ENCODE results near the gene MAGEA2.
"Not testable (repeated sequence)": the region's sequence is repeated elsewhere in the genome, so short reads cannot be mapped to it uniquely, and the experiment has no call there.

The MAGEA2 gene

GRCh38 chrX:152753686-152754650 is at the start of gene MAGEA2:
TSS of gene MAGEA2 (minus strand) at chrX:152753842. CDS start at chrX:152751363, 2,479 bp downstream.
- not testable (repeated sequence) for DNase-seq (ENCODE audit: low read depth); H3K4me3 ChIP-seq (ENCODE audit: low read depth, low read length)

DNA sequence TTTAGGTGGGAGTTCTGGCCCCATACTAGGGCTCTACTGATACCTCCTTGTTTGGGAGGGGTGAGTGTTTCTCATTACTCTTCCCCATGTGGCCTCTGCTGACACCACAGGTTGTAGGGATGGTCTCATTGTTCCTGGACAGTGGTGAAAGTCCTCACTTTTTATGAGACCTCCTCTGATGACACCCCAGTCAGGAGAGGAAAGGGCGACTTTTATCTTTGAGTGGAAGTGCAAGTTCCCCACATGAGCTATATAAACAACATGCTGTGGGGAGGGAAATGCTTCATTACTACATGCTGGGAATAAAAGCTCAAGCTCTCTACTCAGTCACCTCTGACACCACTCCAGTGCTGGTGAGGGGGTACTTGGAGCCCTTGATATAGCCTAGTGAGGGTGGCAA is 45.3 kb upstream of the MAGEA2 start:
- no peak for TF ChIP-seq CTCF (IDR thresholded peaks at IDR 0.05; ENCODE audit: low read depth, low read length, missing control alignments)
- H3K4me3 ChIP-seq (ENCODE audit: low read depth, low read length) = no peak overlapping the region

GRCh38 chrX:152787062-152787461 is 33.4 kb upstream of the MAGEA2 start:
- DNase-seq (ENCODE audit: low read depth); H3K4me3 ChIP-seq (ENCODE audit: low read depth, low read length): not testable (repeated sequence)

More for the DNA sequence above, 45.3 kb upstream of the MAGEA2 start:
- DNase-seq (ENCODE audit: low read depth) = no peak

DNA sequence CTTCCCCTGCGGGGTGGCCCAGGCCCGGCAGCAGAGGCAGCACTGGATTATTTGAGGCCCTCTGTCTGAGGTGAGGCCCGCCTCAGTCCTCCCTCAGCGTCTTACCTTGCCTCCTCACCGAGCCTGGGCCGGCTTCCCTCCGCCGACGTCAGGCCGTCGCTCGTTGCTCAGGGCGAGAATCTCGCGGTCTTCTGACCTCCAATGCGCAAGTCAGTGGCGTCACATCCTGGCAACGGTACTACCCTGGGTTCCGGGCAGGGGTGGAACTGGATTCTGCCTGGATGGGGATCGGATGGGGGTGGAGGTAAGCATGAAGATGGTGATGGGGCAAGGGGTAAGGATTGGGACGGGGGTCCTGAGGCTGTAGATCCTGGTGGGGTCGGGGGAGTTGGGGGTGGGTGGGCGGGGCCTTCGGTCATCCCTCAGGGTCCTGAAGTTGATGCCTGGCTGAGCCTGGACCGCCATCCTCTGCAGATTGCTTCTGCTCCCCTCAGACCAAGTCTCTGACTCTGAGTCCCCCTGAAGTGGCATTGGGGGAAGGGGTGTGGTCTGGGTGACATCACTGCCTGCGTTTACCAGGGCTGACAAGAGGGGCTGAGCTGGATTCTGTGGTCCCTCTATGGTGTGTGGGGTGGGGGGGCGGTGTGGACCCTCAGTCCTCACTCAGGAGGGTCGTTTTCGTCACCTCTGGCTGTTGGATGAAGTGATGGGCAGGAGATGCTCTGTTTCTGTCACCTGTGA is 16.1 kb upstream of the MAGEA2 start, which contains the start of gene MAGEA6:
Gene MAGEA6 (minus strand): TSS at position 141 of the 741 bp plus-strand sequence. CDS start 2,039 bp downstream, outside the sequence.
- DNase-seq (ENCODE audit: low read depth); H3K4me3 ChIP-seq (ENCODE audit: low read depth, low read length): not testable (repeated sequence)

GRCh38 chrX:152766562-152766961 is 12.9 kb upstream of the MAGEA2 start:
- not testable (repeated sequence) for H3K4me3 ChIP-seq (ENCODE audit: low read depth, low read length); DNase-seq (ENCODE audit: low read depth)

DNA sequence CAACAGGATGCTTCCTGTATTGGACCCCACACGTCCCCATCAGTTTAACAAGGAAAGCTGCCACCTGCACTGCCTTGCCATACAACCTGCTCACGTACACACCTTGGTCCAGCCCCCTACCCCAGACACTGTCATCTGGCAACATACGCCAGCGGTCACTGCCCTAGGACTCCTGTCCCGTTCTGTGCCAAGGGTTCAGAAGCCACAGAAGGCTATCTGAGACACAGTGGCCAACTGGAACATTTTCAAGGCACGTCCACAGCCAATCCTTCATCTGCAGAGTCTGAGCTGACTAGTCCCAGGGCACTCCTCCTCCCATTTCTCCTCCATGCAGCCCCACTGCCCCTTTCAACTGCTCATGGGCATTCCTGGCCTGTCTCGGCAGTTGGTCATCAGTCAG is 7.9 kb upstream of the MAGEA2 start:
- not testable (repeated sequence) for DNase-seq (ENCODE audit: low read depth); H3K4me3 ChIP-seq (ENCODE audit: low read depth, low read length)

- DNase-seq (ENCODE audit: low read depth); H3K4me3 ChIP-seq (ENCODE audit: low read depth, low read length): not testable (repeated sequence)
These were observed 5.9 kb upstream of the MAGEA2 start for GRCh38 chrX:152759544-152759943.

DNA sequence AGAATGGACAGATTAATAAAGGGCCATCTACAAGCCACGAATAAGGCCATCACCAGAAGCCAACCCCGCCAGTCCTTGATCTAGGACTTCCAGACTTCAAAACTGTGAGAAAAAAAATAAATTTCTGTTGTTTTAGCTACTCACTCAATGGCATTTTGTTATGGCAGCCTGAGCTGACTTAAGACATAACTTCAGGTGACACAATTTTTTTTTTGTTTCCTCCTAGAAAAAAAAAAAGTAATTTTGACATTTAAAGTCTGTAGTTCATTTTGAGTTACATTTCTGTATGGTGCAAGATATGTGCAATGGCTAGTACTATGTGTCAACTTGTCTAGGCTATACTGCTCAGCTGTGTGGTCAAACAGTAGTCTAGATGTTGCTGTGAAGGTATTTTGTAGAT is 5.3 kb upstream of the MAGEA2 start, which contains the start of gene CSAG3:
Gene CSAG3 (plus strand): TSS at position 301 of the 400 bp plus-strand sequence.
- not testable (repeated sequence) for DNase-seq (ENCODE audit: low read depth); H3K4me3 ChIP-seq (ENCODE audit: low read depth, low read length)

GRCh38 chrX:152754871-152755270 is 1.2 kb upstream of the MAGEA2 start:
- H3K4me3 ChIP-seq (ENCODE audit: low read depth, low read length); DNase-seq (ENCODE audit: low read depth): not testable (repeated sequence)

DNA sequence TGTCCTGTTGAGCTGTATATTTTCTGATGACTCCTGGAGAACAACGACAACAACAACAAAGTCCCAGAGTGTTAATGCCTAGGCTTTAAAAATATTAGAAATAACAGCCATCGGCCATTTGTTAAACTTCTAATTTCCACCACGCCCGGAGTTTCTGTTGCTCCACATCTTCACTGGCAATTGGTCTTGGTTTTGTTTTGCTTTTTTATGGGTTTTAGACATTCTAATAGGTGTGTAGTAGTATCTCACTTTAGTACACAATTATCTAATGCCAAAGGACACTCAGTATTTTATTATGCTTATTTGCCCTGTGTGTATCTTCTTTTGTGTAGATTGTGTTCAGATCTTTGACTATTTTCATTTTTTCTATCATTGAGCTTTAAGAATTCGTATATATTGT is 15.1 kb downstream of the MAGEA2 start:
- no peak overlapping the region for H3K4me3 ChIP-seq (ENCODE audit: low read depth, low read length)
- TF ChIP-seq CTCF (IDR thresholded peaks at IDR 0.05; ENCODE audit: low read depth, low read length, missing control alignments) = no peak
- DNase-seq (ENCODE audit: low read depth) = no peak

DNA sequence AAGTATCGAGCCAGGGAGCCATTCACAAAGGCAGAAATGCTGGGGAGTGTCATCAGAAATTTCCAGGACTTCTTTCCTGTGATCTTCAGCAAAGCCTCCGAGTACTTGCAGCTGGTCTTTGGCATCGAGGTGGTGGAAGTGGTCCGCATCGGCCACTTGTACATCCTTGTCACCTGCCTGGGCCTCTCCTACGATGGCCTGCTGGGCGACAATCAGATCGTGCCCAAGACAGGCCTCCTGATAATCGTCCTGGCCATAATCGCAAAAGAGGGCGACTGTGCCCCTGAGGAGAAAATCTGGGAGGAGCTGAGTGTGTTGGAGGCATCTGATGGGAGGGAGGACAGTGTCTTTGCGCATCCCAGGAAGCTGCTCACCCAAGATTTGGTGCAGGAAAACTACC is 17.1 kb downstream of the MAGEA2 start:
- not testable (repeated sequence) for H3K4me3 ChIP-seq (ENCODE audit: low read depth, low read length); DNase-seq (ENCODE audit: low read depth)

Measured in GM12864 (cell line).